H9 (cell line): Measurements from ENCODE around the gene NTSR1. TPM values are rescaled to one million over a fixed set of nuclear protein-coding genes. Genes with fewer than 3 reads are reported as not detected.

ENCODE experiments used
- DNase-seq: peaks from one replicate; pipeline ENCODE4 v3.0.0-alpha.2; 2017
- H2AFZ ChIP-seq: one replicate; pipeline ENCODE4 v1.6.1; 2013; ENCODE audit warnings: mild to moderate bottlenecking, low read length, control low read depth, moderate library complexity
- H2AK5ac ChIP-seq: 2 replicates; pipeline ENCODE4 v1.6.1; 2013; ENCODE audit warnings: low read length, control low read depth, mixed read lengths; ENCODE audit not compliant: insufficient read length
- H2BK120ac ChIP-seq: one replicate; pipeline ENCODE4 v1.6.1; 2013; ENCODE audit warnings: low read depth, mild to moderate bottlenecking, low read length, control low read depth, inconsistent platforms; ENCODE audit not compliant: poor library complexity, severe bottlenecking
- H2BK12ac ChIP-seq: 2 replicates; pipeline ENCODE4 v1.6.1; 2013; ENCODE audit warnings: low read length, control low read depth, mixed read lengths, low read depth; ENCODE audit not compliant: insufficient read length
- H2BK15ac ChIP-seq: 2 replicates; pipeline ENCODE4 v1.6.1; 2013; ENCODE audit warnings: low read depth, low read length, control low read depth
- H2BK20ac ChIP-seq: one replicate; pipeline ENCODE4 v1.6.1; 2013; ENCODE audit warnings: low read depth, mild to moderate bottlenecking, low read length, control low read depth, inconsistent platforms; ENCODE audit not compliant: poor library complexity, severe bottlenecking
- H2BK5ac ChIP-seq: 2 replicates; pipeline ENCODE4 v1.6.1; 2013; ENCODE audit warnings: low read length, control low read depth, mixed read lengths; ENCODE audit not compliant: insufficient read length
- H3K14ac ChIP-seq: 2 replicates; pipeline ENCODE4 v1.6.1; 2013; ENCODE audit warnings: low read length, control low read depth; ENCODE audit not compliant: insufficient read depth
- H3K18ac ChIP-seq: 2 replicates; pipeline ENCODE4 v1.6.1; 2013; ENCODE audit warnings: low read depth, mild to moderate bottlenecking, mixed read lengths, low read length, control low read depth; ENCODE audit not compliant: insufficient read length
- H3K23ac ChIP-seq: 2 replicates; pipeline ENCODE4 v1.6.1; 2013; ENCODE audit warnings: low read length, control low read depth, mixed read lengths, low read depth; ENCODE audit not compliant: insufficient read length
- H3K23me2 ChIP-seq: 2 replicates; pipeline ENCODE4 v1.6.1; 2013; ENCODE audit warnings: low read depth, mild to moderate bottlenecking, mixed read lengths, low read length, control low read depth; ENCODE audit not compliant: insufficient read length, poor library complexity, severe bottlenecking
- H3K27ac ChIP-seq: 2 replicates; pipeline ENCODE4 v1.5.1; 2013; ENCODE audit warnings: low read length, control low read depth, mixed read lengths, low read depth; ENCODE audit not compliant: insufficient read length
- H3K27me3 ChIP-seq: 2 replicates; pipeline ENCODE4 v1.6.1; 2013; ENCODE audit warnings: low read length, control low read depth, inconsistent platforms; ENCODE audit not compliant: insufficient read depth
- H3K4ac ChIP-seq: 2 replicates; pipeline ENCODE4 v1.6.1; 2013; ENCODE audit warnings: low read depth, mild to moderate bottlenecking, control low read depth, inconsistent platforms, low read length, moderate library complexity
- H3K4me1 ChIP-seq: 2 replicates; pipeline ENCODE4 v1.6.1; 2013; ENCODE audit warnings: low read length, control low read depth, inconsistent platforms; ENCODE audit not compliant: insufficient read depth
- H3K4me2 ChIP-seq: 2 replicates; pipeline ENCODE4 v1.6.1; 2013; ENCODE audit warnings: low read length, control low read depth, mixed read lengths; ENCODE audit not compliant: insufficient read length, insufficient read depth
- H3K56ac ChIP-seq: 2 replicates; pipeline ENCODE4 v1.6.1; 2013; ENCODE audit warnings: low read depth, mild to moderate bottlenecking, mixed read lengths, low read length, control low read depth; ENCODE audit not compliant: insufficient read length
- H3K79me1 ChIP-seq: 2 replicates; pipeline ENCODE4 v1.6.1; 2013; ENCODE audit warnings: low read depth, mild to moderate bottlenecking, moderate library complexity, low read length, control low read depth, inconsistent platforms; ENCODE audit not compliant: insufficient read depth, poor library complexity, severe bottlenecking
- H3K79me2 ChIP-seq: 2 replicates; pipeline ENCODE4 v1.6.1; 2013; ENCODE audit warnings: low read length, control low read depth, inconsistent platforms; ENCODE audit not compliant: insufficient read depth
- H3K9ac ChIP-seq: 2 replicates; pipeline ENCODE4 v1.6.1; 2013; ENCODE audit warnings: low read length, control low read depth, mixed read lengths; ENCODE audit not compliant: insufficient read length; ENCODE audit errors: extremely low read depth
- H3K9me3 ChIP-seq: one replicate; pipeline ENCODE4 v1.6.1; 2013; ENCODE audit warnings: low read depth, low read length, inconsistent platforms; ENCODE audit not compliant: control insufficient read depth
- H3T11ph ChIP-seq: one replicate; pipeline ENCODE4 v1.6.1; 2013; ENCODE audit warnings: mild to moderate bottlenecking, low read length, control low read depth, inconsistent platforms
- H4K20me1 ChIP-seq: one replicate; pipeline ENCODE4 v1.6.1; 2013; ENCODE audit not compliant: control insufficient read depth, insufficient read length, insufficient read depth
- H4K5ac ChIP-seq: 2 replicates; pipeline ENCODE4 v1.6.1; 2013; ENCODE audit warnings: low read depth, mild to moderate bottlenecking, mixed read lengths, low read length, control low read depth; ENCODE audit not compliant: insufficient read length
- H4K8ac ChIP-seq: replicated peaks from 2 replicates; pipeline ENCODE4 v1.6.1; 2013; ENCODE audit warnings: low read length, control low read depth, mixed read lengths, low read depth; ENCODE audit not compliant: insufficient read length
- H4K91ac ChIP-seq: 2 replicates; pipeline ENCODE4 v1.6.1; 2013; ENCODE audit warnings: low read depth, mild to moderate bottlenecking, moderate library complexity, mixed read lengths, low read length, control low read depth; ENCODE audit not compliant: insufficient read length
- H3K27ac Mint-ChIP-seq, 3 experiments: 2 replicates in 2 of 3; 3 replicates in 1 of 3; pipeline ENCODE4 v1.8.0; 2020 to 2021; ENCODE audit warnings: mixed read lengths in 3 of 3, mild to moderate bottlenecking in 1 of 3, moderate library complexity in 1 of 3
- H3K27me3 Mint-ChIP-seq: 2 replicates; pipeline ENCODE4 v1.8.0; 2021; ENCODE audit warnings: low read depth, mild to moderate bottlenecking, moderate library complexity, mixed read lengths
- H3K36me3 Mint-ChIP-seq, 3 experiments: 2 replicates in 2 of 3; 3 replicates in 1 of 3; pipeline ENCODE4 v1.8.0; 2020 to 2021; ENCODE audit warnings: low read depth in 3 of 3, mixed read lengths in 3 of 3; ENCODE audit not compliant: insufficient read depth in 1 of 3
- H3K4me1 Mint-ChIP-seq, 2 experiments: 2 replicates each; pipeline ENCODE4 v1.8.0; 2020; ENCODE audit warnings: mixed read lengths in 2 of 2
- H3K4me3 Mint-ChIP-seq, 2 experiments: 2 replicates in 1 of 2; 3 replicates in 1 of 2; pipeline ENCODE4 v1.8.0; 2020 to 2021; ENCODE audit warnings: mild to moderate bottlenecking in 2 of 2, mixed read lengths in 2 of 2, moderate library complexity in 1 of 2
- H3K9me3 Mint-ChIP-seq, 2 experiments: 2 replicates in 1 of 2; 3 replicates in 1 of 2; pipeline ENCODE4 v1.8.0; 2020; ENCODE audit warnings: mild to moderate bottlenecking in 2 of 2, mixed read lengths in 2 of 2, moderate library complexity in 1 of 2
- WGBS: extraction: QIAGEN DNeasy Blood & Tissue Kit; methylation state at CpG from one replicate; pipeline ENCODE4 v1.1.7; 2013; ENCODE audit warnings: missing lambda C conversion rate, low lambda C conversion rate, mixed read lengths; ENCODE audit not compliant: insufficient read length; ENCODE audit errors: extremely low coverage; 5-methylcytosine and 5-hydroxymethylcytosine counted together
- total RNA-seq: library from RNA; stranded (reverse); gene quantifications from 2 replicates; pipeline ENCODE4 v1.2.1, GENCODE V29; 2021
- TF ChIP-seq, protein P1 (sequence below): fragments of 200-600 bp; sonication (generic); conservative IDR thresholded peaks from 3 replicates; pipeline ENCODE4 v1.8.0; 2021; ENCODE audit warnings: antibody characterized with exemption, mild to moderate bottlenecking

NTSR1 gene
- total RNA-seq, 1 experiment from 2014 or later = 0.11 TPM

DNA sequence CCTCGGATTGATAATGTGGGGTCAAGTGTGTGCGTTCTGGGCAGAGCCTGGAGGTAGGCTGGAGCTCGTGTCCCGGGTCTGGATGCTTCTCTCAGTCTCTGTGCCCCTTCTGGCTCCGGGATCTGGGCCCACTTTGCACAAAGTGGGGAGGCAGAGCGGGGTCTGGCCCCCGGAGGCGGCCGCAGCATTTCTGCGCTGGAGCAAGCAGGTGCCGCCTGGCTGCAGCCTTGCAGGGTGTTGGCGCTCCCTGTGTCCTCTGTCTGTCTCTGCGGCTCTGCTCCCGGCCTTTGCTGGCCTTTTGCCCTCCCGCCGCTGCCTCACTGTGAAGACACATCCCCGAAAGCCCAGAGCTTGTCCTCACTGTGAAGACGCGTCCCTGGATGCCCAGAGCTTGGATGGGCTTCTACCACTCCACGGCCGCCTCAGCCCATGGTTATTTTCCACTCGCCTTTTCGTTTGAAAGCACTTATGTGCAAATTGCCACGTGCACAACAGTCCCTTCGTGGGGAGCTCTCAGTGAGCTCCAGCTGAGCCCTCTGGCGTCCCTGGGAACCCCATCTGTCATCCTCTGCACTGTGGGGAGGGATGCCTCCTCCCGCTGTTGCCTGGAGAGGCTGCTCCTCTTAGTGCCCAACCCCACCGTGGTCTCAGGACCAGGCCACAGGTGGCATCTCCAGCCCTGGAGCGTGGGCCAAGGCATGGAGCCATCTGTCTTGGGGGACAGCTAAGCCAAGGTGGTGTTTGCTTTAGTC, 49.0 kb upstream of the NTSR1 start:
- Histone ChIP-seq H2AK5ac (no peak overlapping the region), H2BK12ac (no peak overlapping the region), H3K56ac (no peak overlapping the region), H3K14ac (no peak overlapping the region), H3K23ac (no peak overlapping the region), H4K8ac (no peak overlapping the region), H3K27me3 (no peaks in the 10 kb centered on the region), H4K5ac (no peak overlapping the region), H3K4me1 (no peaks in the 10 kb centered on the region), H3K79me1 (no peaks in the 10 kb centered on the region), H3K27ac (no peak overlapping the region), H3T11ph (no peak overlapping the region), H4K20me1 (no peaks in the 10 kb centered on the region), H2BK15ac (no peak overlapping the region), H3K4me2 (no peak overlapping the region), H3K79me2 (no peaks in the 10 kb centered on the region), H2BK5ac (no peak overlapping the region), H3K9me3 (no peaks in the 10 kb centered on the region), H2BK120ac (no peak overlapping the region), H3K4ac (no peak overlapping the region), H2BK20ac (no peak overlapping the region), H4K91ac (no peak overlapping the region), H3K23me2 (no peaks in the 10 kb centered on the region), H2AFZ (no peak overlapping the region), H3K9ac (no peak overlapping the region), H3K18ac (no peak overlapping the region)
- Mint-ChIP-seq H3K36me3 (no peaks in the 10 kb centered on the region; a peak in 1 of 7 replicates), H3K4me3 (no peak overlapping the region), H3K27me3 (no peaks in the 10 kb centered on the region), H3K9me3 (no peaks in the 10 kb centered on the region), H3K4me1 (peaks cover 10% of the 10 kb centered on the region in 2 experiments), H3K27ac (peak overlapping the region in 1 of 3 experiments; percentile 88; a peak in 1 of 7 replicates)
- WGBS = no CpG with 5 or more reads among the region's 29 CpGs
- TF ChIP-seq, protein P1, sequence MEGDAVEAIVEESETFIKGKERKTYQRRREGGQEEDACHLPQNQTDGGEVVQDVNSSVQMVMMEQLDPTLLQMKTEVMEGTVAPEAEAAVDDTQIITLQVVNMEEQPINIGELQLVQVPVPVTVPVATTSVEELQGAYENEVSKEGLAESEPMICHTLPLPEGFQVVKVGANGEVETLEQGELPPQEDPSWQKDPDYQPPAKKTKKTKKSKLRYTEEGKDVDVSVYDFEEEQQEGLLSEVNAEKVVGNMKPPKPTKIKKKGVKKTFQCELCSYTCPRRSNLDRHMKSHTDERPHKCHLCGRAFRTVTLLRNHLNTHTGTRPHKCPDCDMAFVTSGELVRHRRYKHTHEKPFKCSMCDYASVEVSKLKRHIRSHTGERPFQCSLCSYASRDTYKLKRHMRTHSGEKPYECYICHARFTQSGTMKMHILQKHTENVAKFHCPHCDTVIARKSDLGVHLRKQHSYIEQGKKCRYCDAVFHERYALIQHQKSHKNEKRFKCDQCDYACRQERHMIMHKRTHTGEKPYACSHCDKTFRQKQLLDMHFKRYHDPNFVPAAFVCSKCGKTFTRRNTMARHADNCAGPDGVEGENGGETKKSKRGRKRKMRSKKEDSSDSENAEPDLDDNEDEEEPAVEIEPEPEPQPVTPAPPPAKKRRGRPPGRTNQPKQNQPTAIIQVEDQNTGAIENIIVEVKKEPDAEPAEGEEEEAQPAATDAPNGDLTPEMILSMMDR = no peak
- DNase-seq = no peak
